ENCODE results near the gene ARVCF. TPM values are rescaled to one million over a fixed set of nuclear protein-coding genes. Genes with fewer than 3 reads are reported as not detected.

The ARVCF gene
- total RNA-seq, 8 experiments from 2014 or later = 9.5 to 49.9 (median 39.2) TPM

- H3K27ac ChIP-seq = no peak overlapping the region
- in situ Hi-C loops (cut with MboI; ENCODE audit: low pct_unique_long_range_greater_than_20kb in 2 of 9, low sequenced_read_pairs in 9 of 9, unreplicated experiment in 9 of 9) = no loop called here
- H3K4me3 ChIP-seq = no peak overlapping the region
- 56 to 100% (median 91%) methylated on average over 1 to 7 of the region's 12 CpGs; no CpG with 5 or more reads in 3 of the 10 experiments for WGBS, 10 experiments
- peaks cover 41 to 43% of the 10 kb centered on the region in 2 donors for H3K4me1 ChIP-seq (replicated peaks in 1 of 2)
- ATAC-seq (replicated peaks in 6 of 8) = no peak
These were observed 21.6 kb downstream of the ARVCF start for GRCh38 chr22:19994851-19995610.

- H3K4me1 ChIP-seq (replicated peaks in 1 of 2) = peaks cover 30 to 32% of the 10 kb centered on the region in 2 donors
- no peak overlapping the region for H3K4me3 ChIP-seq
- in situ Hi-C loops (cut with MboI; ENCODE audit: low pct_unique_long_range_greater_than_20kb in 2 of 9, low sequenced_read_pairs in 9 of 9, unreplicated experiment in 9 of 9) = no loop called here
- ATAC-seq (replicated peaks in 6 of 8) = no peak
- 80 to 100% (median 85%) methylated on average over 1 to 3 of the region's 7 CpGs; no CpG with 5 or more reads in 6 of the 10 experiments for WGBS, 10 experiments
- no peak overlapping the region for H3K27ac ChIP-seq
These were observed 22.7 kb downstream of the ARVCF start for GRCh38 chr22:19993926-19994325.

GRCh38 chr22:19992921-19993355 lies 23.7 kb downstream of the ARVCF start:
- WGBS, 10 experiments = 100% methylated on average over 1 of the region's 6 CpGs; no CpG with 5 or more reads in 9 of the 10 experiments
- ATAC-seq (replicated peaks in 6 of 8) = no peak
- no peak overlapping the region for H3K27ac ChIP-seq
- peaks cover 20 to 22% of the 10 kb centered on the region in 2 donors for H3K4me1 ChIP-seq (replicated peaks in 1 of 2)
- H3K4me3 ChIP-seq = no peak overlapping the region
- in situ Hi-C loops (cut with MboI; ENCODE audit: low pct_unique_long_range_greater_than_20kb in 2 of 9, low sequenced_read_pairs in 9 of 9, unreplicated experiment in 9 of 9) = no loop called here

- in situ Hi-C loops (cut with MboI; ENCODE audit: low pct_unique_long_range_greater_than_20kb in 2 of 9, low sequenced_read_pairs in 9 of 9, unreplicated experiment in 9 of 9) = no loop called here
- WGBS, 10 experiments = 81% methylated on average over 3 of the region's 7 CpGs; no CpG with 5 or more reads in 9 of the 10 experiments
- ATAC-seq (replicated peaks in 6 of 8) = no peak
- Histone ChIP-seq H3K27ac (no peak overlapping the region), H3K4me1 (replicated peaks in 1 of 2) (peaks cover 16 to 17% of the 10 kb centered on the region in 2 donors), H3K4me3 (no peak overlapping the region)
These were observed 24.1 kb downstream of the ARVCF start for GRCh38 chr22:19992481-19992911.

- no peak overlapping the region for H3K4me3 ChIP-seq
- in situ Hi-C loops (cut with MboI; ENCODE audit: low pct_unique_long_range_greater_than_20kb in 2 of 9, low sequenced_read_pairs in 9 of 9, unreplicated experiment in 9 of 9) = no loop called here
- H3K27ac ChIP-seq = no peak overlapping the region
- WGBS, 10 experiments = 20 to 100% (median 88%) methylated on average over 1 to 11 of the region's 23 CpGs; no CpG with 5 or more reads in 1 of the 10 experiments
- ATAC-seq (replicated peaks in 6 of 8) = peak in 1 of 8 experiments; percentile 2
- peaks cover 11% of the 10 kb centered on the region in 2 donors for H3K4me1 ChIP-seq (replicated peaks in 1 of 2)
These were observed 24.8 kb downstream of the ARVCF start for GRCh38 chr22:19991645-19992451.

- peaks cover 6% of the 10 kb centered on the region in 2 donors for H3K4me1 ChIP-seq (replicated peaks in 1 of 2)
- no peak overlapping the region for H3K27ac ChIP-seq
- no peak for ATAC-seq (replicated peaks in 6 of 8)
- in situ Hi-C loops (cut with MboI; ENCODE audit: low pct_unique_long_range_greater_than_20kb in 2 of 9, low sequenced_read_pairs in 9 of 9, unreplicated experiment in 9 of 9) = no loop called here
- no peak overlapping the region for H3K4me3 ChIP-seq
These were observed 25.3 kb downstream of the ARVCF start for GRCh38 chr22:19991395-19991644.

GRCh38 chr22:19990609-19991394 lies 25.8 kb downstream of the ARVCF start:
- Histone ChIP-seq H3K4me3 (no peak overlapping the region), H3K4me1 (replicated peaks in 1 of 2) (peaks cover 9 to 10% of the 10 kb centered on the region in 2 donors), H3K27ac (peak overlapping the region in 1 of 2 donors; percentile 12)
- in situ Hi-C loops (cut with MboI; ENCODE audit: low pct_unique_long_range_greater_than_20kb in 2 of 9, low sequenced_read_pairs in 9 of 9, unreplicated experiment in 9 of 9) = no loop called here
- WGBS, 10 experiments = 86 to 100% (median 90%) methylated on average over 1 to 11 of the region's 20 CpGs; no CpG with 5 or more reads in 4 of the 10 experiments
- ATAC-seq (replicated peaks in 6 of 8) = no peak

- Histone ChIP-seq H3K4me1 (replicated peaks in 1 of 2) (peaks cover 15 to 16% of the 10 kb centered on the region in 2 donors), H3K27ac (no peak overlapping the region), H3K4me3 (no peak overlapping the region)
- 83 to 93% (median 86%) methylated on average over 2 of the region's 2 CpGs; no CpG with 5 or more reads in 7 of the 10 experiments for WGBS, 10 experiments
- ATAC-seq (replicated peaks in 6 of 8) = no peak
- in situ Hi-C loops (cut with MboI; ENCODE audit: low pct_unique_long_range_greater_than_20kb in 2 of 9, low sequenced_read_pairs in 9 of 9, unreplicated experiment in 9 of 9) = no loop called here
These were observed 26.4 kb downstream of the ARVCF start for GRCh38 chr22:19990188-19990587.

GRCh38 chr22:19989725-19990067 lies 26.9 kb downstream of the ARVCF start:
- H3K27ac ChIP-seq = no peak overlapping the region
- peaks cover 20 to 21% of the 10 kb centered on the region in 2 donors for H3K4me1 ChIP-seq (replicated peaks in 1 of 2)
- no peak overlapping the region for H3K4me3 ChIP-seq
- no peak for ATAC-seq (replicated peaks in 6 of 8)
- 20% methylated on average over 1 of the region's 3 CpGs; no CpG with 5 or more reads in 9 of the 10 experiments for WGBS, 10 experiments
- in situ Hi-C loops (cut with MboI; ENCODE audit: low pct_unique_long_range_greater_than_20kb in 2 of 9, low sequenced_read_pairs in 9 of 9, unreplicated experiment in 9 of 9) = no loop called here

- Histone ChIP-seq H3K27ac (no peak overlapping the region), H3K4me1 (replicated peaks in 1 of 2) (peaks cover 26 to 27% of the 10 kb centered on the region in 2 donors), H3K4me3 (no peak overlapping the region)
- ATAC-seq (replicated peaks in 6 of 8) = no peak
- WGBS, 10 experiments = 73 to 100% (median 98%) methylated on average over 1 to 5 of the region's 18 CpGs; no CpG with 5 or more reads in 6 of the 10 experiments
- in situ Hi-C loops (cut with MboI; ENCODE audit: low pct_unique_long_range_greater_than_20kb in 2 of 9, low sequenced_read_pairs in 9 of 9, unreplicated experiment in 9 of 9) = no loop called here
These were observed 27.5 kb downstream of the ARVCF start for GRCh38 chr22:19988965-19989724.

GRCh38 chr22:19988331-19988808 lies 28.3 kb downstream of the ARVCF start:
- in situ Hi-C loops (cut with MboI; ENCODE audit: low pct_unique_long_range_greater_than_20kb in 2 of 9, low sequenced_read_pairs in 9 of 9, unreplicated experiment in 9 of 9) = no loop called here
- Histone ChIP-seq H3K27ac (no peak overlapping the region), H3K4me3 (no peak overlapping the region), H3K4me1 (replicated peaks in 1 of 2) (peaks cover 34% of the 10 kb centered on the region in 2 donors)
- WGBS, 10 experiments = 54 to 100% (median 93%) methylated on average over 1 to 4 of the region's 9 CpGs; no CpG with 5 or more reads in 5 of the 10 experiments
- ATAC-seq (replicated peaks in 6 of 8) = no peak
